Left ventricle myocardium inferior (tissue), 1 donor: ENCODE measurements around the gene ALDH16A1. TPM values are rescaled to one million over a fixed set of nuclear protein-coding genes. Genes with fewer than 3 reads are reported as not detected.
A peak's percentile ranks its signal among the peaks of the same experiment; 100 is the strongest.

ENCODE experiments used
- DNase-seq: peaks from one replicate; pipeline ENCODE4 v3.0.0-alpha.2; 2020
- H3K27ac ChIP-seq: fragments of 200-600 bp; replicated peaks from 2 replicates; pipeline ENCODE4 v1.8.0; 2021
- H3K27me3 ChIP-seq: fragments of 200-600 bp; 2 replicates; pipeline ENCODE4 v1.8.0; 2021; ENCODE audit warnings: low read depth
- H3K36me3 ChIP-seq: fragments of 200-600 bp; 2 replicates; pipeline ENCODE4 v1.8.0; 2021
- H3K4me1 ChIP-seq: fragments of 200-600 bp; 2 replicates; pipeline ENCODE4 v1.8.0; 2021
- H3K4me3 ChIP-seq: fragments of 200-600 bp; 2 replicates; pipeline ENCODE4 v1.8.0; 2021; ENCODE audit warnings: mild to moderate bottlenecking, moderate library complexity
- H3K9me3 ChIP-seq: fragments of 200-600 bp; replicated peaks from 2 replicates; pipeline ENCODE4 v1.8.0; 2021
- CTCF ChIP-seq: fragments of 200-600 bp; IDR thresholded peaks from 2 replicates; pipeline ENCODE4 v1.8.0; 2021; ENCODE audit warnings: antibody characterized with exemption, mild to moderate bottlenecking, borderline replicate concordance
- intact Hi-C: fragments of 100-400 bp; cut with micrococcal nuclease; formaldehyde crosslinking; loops from one replicate; pipeline ENCODE4 v1.11.0; 2022
- long read RNA-seq: library from polyadenylated mRNA; unstranded; transcript quantifications from one replicate; pipeline ENCODE4 v2.0.0, GENCODE V29; 2021
- total RNA-seq: library from RNA; stranded (reverse); fragmentation: NEBNext Ultra II Directional; extraction: Animal tissue kit (Norgen Biotek cat#: 25700); gene quantifications from one replicate; pipeline ENCODE4 v1.2.1, GENCODE V29; 2021
- donor health status: DM: no; HTN: yes; CAD: no; lungs with severe emphysema.

The ALDH16A1 gene
- total RNA-seq: 9.6 TPM
- long read RNA-seq, transcript ALDH16A1-201 (17 exons, 3,153 nt): major isoform, 29 of 41 reads
- long read RNA-seq, partial matches to known transcripts: 6 of 41 reads
- long read RNA-seq, other reads (novel, unspliced or antisense): 5 of 41 reads

GRCh38 chr19:49453013-49453756, at the start of gene ALDH16A1:
TSS of gene ALDH16A1 (plus strand) at chr19:49453225. CDS start at chr19:49453332, 107 bp downstream.
- Histone ChIP-seq H3K4me1 (peaks cover 54% of the 10 kb centered on the region), H3K36me3 (peaks cover 11% of the 10 kb centered on the region)
- no peak for TF ChIP-seq CTCF

GRCh38 chr19:49403404-49404187, 49.4 kb upstream of the ALDH16A1 start:
- no peak for TF ChIP-seq CTCF
- Histone ChIP-seq H3K27me3 (peaks cover 30% of the 10 kb centered on the region), H3K9me3 (no peaks in the 10 kb centered on the region), H3K27ac (no peak overlapping the region), H3K36me3 (no peaks in the 10 kb centered on the region), H3K4me1 (no peaks in the 10 kb centered on the region), H3K4me3 (no peak overlapping the region)
- no peak for DNase-seq
- intact Hi-C loops: no loop called here

More at GRCh38 chr19:49453013-49453756, at the start of gene ALDH16A1:
- intact Hi-C loops: no loop called here
- peak; percentile 98 for DNase-seq
- H3K27me3 ChIP-seq: no peaks in the 10 kb centered on the region
- H3K27ac ChIP-seq: peak within 1 kb of the TSS; percentile 99
- H3K9me3 ChIP-seq: no peaks in the 10 kb centered on the region
- peak within 1 kb of the TSS; percentile 70 for H3K4me3 ChIP-seq

GRCh38 chr19:49407079-49407478, 45.9 kb upstream of the ALDH16A1 start:
- H3K4me3 ChIP-seq: no peak overlapping the region
- intact Hi-C loops: no loop called here
- H3K36me3 ChIP-seq: no peaks in the 10 kb centered on the region
- H3K27me3 ChIP-seq: peaks cover 32% of the 10 kb centered on the region
- no peaks in the 10 kb centered on the region for H3K4me1 ChIP-seq
- H3K9me3 ChIP-seq: no peaks in the 10 kb centered on the region
- DNase-seq: no peak
- no peak overlapping the region for H3K27ac ChIP-seq
- TF ChIP-seq CTCF: no peak

GRCh38 chr19:49407482-49408015, 45.5 kb upstream of the ALDH16A1 start:
- intact Hi-C loops: no loop called here
- Histone ChIP-seq H3K27ac (no peak overlapping the region), H3K4me3 (no peak overlapping the region), H3K4me1 (no peaks in the 10 kb centered on the region), H3K9me3 (no peaks in the 10 kb centered on the region), H3K36me3 (no peaks in the 10 kb centered on the region), H3K27me3 (peaks cover 32% of the 10 kb centered on the region)
- no peak for TF ChIP-seq CTCF
- DNase-seq: no peak

GRCh38 chr19:49408816-49409440, 44.1 kb upstream of the ALDH16A1 start:
- Histone ChIP-seq H3K27me3 (peaks cover 45% of the 10 kb centered on the region), H3K27ac (no peak overlapping the region), H3K4me1 (no peaks in the 10 kb centered on the region), H3K36me3 (no peaks in the 10 kb centered on the region), H3K4me3 (no peak overlapping the region), H3K9me3 (no peaks in the 10 kb centered on the region)
- intact Hi-C loops: no loop called here
- no peak for TF ChIP-seq CTCF
- no peak for DNase-seq
